MM.1S (cell line): ENCODE measurements around the gene SIPA1L2.
"Not testable (repeated sequence)": the region's sequence is repeated elsewhere in the genome, so short reads cannot be mapped to it uniquely, and the experiment has no call there.

Experiments used
- DNase-seq: peaks from one replicate; pipeline ENCODE4 v3.0.0-alpha.2; 2015
- H2AFZ ChIP-seq: fragments of 300-600 bp; sonication (generic); 2 replicates; pipeline ENCODE4 v1.6.0; 2016; ENCODE audit warnings: antibody characterized with exemption, low read length
- H3F3A ChIP-seq: fragments of 300-600 bp; sonication (generic); 2 replicates; pipeline ENCODE4 v1.6.1; 2016; ENCODE audit warnings: mild to moderate bottlenecking, antibody characterized with exemption, low read length, moderate library complexity, mixed read lengths; ENCODE audit not compliant: insufficient read depth
- H3K27ac ChIP-seq: fragments of 300-600 bp; sonication (generic); 2 replicates; pipeline ENCODE4 v1.5.1; 2016; ENCODE audit warnings: mild to moderate bottlenecking, low read length
- H3K27me3 ChIP-seq: fragments of 300-600 bp; sonication (generic); replicated peaks from 2 replicates; pipeline ENCODE4 v1.6.0; 2016; ENCODE audit warnings: low read length; ENCODE audit not compliant: insufficient read depth
- H3K36me3 ChIP-seq: fragments of 300-600 bp; sonication (generic); replicated peaks from 2 replicates; pipeline ENCODE4 v1.6.1; 2016; ENCODE audit warnings: mild to moderate bottlenecking, low read length, mixed read lengths; ENCODE audit not compliant: insufficient read depth
- H3K4me1 ChIP-seq: fragments of 300-600 bp; sonication (generic); 2 replicates; pipeline ENCODE4 v1.6.1; 2016; ENCODE audit warnings: low read length, mixed read lengths
- H3K4me2 ChIP-seq: fragments of 300-600 bp; sonication (generic); 2 replicates; pipeline ENCODE4 v1.6.0; 2016; ENCODE audit warnings: low read depth, low read length
- H3K4me3 ChIP-seq: fragments of 300-600 bp; sonication (generic); 2 replicates; pipeline ENCODE4 v1.5.1; 2016; ENCODE audit warnings: low read length, mixed read lengths
- H3K79me2 ChIP-seq: fragments of 300-600 bp; sonication (generic); 2 replicates; pipeline ENCODE4 v1.6.1; 2016; ENCODE audit warnings: mixed run types, low read length, mixed read lengths
- H3K9ac ChIP-seq: fragments of 300-600 bp; sonication (generic); 2 replicates; pipeline ENCODE4 v1.6.1; 2016; ENCODE audit warnings: low read length, mixed read lengths
- H3K9me2 ChIP-seq: fragments of 300-600 bp; sonication (generic); replicated peaks from 2 replicates; pipeline ENCODE4 v1.6.1; 2016; ENCODE audit warnings: mild to moderate bottlenecking, low read length, mixed read lengths; ENCODE audit not compliant: insufficient read depth
- H3K9me3 ChIP-seq: fragments of 300-600 bp; sonication (generic); replicated peaks from 2 replicates; pipeline ENCODE4 v1.6.1; 2016; ENCODE audit warnings: mild to moderate bottlenecking, low read length, mixed read lengths; ENCODE audit not compliant: insufficient read depth
- H4K20me1 ChIP-seq: fragments of 300-600 bp; sonication (generic); 2 replicates; pipeline ENCODE4 v1.6.1; 2016; ENCODE audit warnings: mild to moderate bottlenecking, low read length, moderate library complexity, mixed read lengths; ENCODE audit not compliant: insufficient read depth
- CTCF ChIP-seq: fragments of 300-600 bp; sonication (generic); IDR thresholded peaks from 2 replicates; pipeline ENCODE4 v1.5.1; 2016; ENCODE audit warnings: antibody characterized with exemption, low read length, mixed read lengths
- EZH2 ChIP-seq: fragments of 300-600 bp; sonication (generic); optimal IDR thresholded peaks from 2 replicates; pipeline ENCODE3; 2017; ENCODE audit warnings: low read depth, mild to moderate bottlenecking, antibody characterized with exemption, low read length, mixed read lengths
- EZH2phosphoT487 ChIP-seq: fragments of 300-600 bp; sonication (generic); IDR thresholded peaks from 2 replicates; pipeline ENCODE4 v1.6.1; 2018; ENCODE audit warnings: antibody characterized with exemption, low read length

The SIPA1L2 gene

DNA sequence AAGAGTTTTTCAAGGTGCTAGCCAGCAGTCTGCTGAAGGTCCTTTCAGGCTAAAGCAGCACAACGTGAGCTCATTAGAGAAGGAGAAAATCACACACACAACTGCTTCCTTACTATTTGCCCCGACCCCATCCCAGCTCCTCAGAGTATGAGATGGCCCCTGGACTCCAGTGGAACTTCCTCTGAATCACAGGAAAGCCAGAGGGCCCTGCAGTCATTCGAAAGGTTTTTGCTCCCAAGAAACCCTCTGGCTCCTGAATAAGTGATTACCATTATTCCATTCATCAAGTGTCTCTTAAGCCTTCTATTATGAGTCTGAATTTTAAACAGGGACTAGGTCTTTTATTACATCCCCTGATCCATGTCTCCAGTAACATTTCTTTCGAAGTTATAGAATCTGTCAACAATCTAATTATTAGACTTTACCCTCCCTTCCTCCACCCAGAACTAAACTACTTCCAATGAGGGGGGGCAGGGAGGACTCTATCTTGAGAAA, 14.6 kb downstream of the SIPA1L2 start:
- H4K20me1 ChIP-seq: no peaks in the 10 kb centered on the region
- no peak for DNase-seq
- H3F3A ChIP-seq: no peaks in the 10 kb centered on the region
- H3K79me2 ChIP-seq: no peaks in the 10 kb centered on the region
- no peaks in the 10 kb centered on the region for H3K9me3 ChIP-seq
- no peak overlapping the region for H2AFZ ChIP-seq
- H3K4me1 ChIP-seq: no peaks in the 10 kb centered on the region
- no peak overlapping the region for H3K9ac ChIP-seq
- no peaks in the 10 kb centered on the region for H3K36me3 ChIP-seq
- no peaks in the 10 kb centered on the region for H3K27me3 ChIP-seq
- H3K4me3 ChIP-seq: no peak overlapping the region
- H3K4me2 ChIP-seq: no peak overlapping the region
- no peak overlapping the region for H3K27ac ChIP-seq
- TF ChIP-seq EZH2 (no peak), EZH2phosphoT487 (no peak), CTCF (no peak)
- no peaks in the 10 kb centered on the region for H3K9me2 ChIP-seq

- no peak overlapping the region for H3K4me2 ChIP-seq
- TF ChIP-seq EZH2phosphoT487 (no peak), EZH2 (no peak), CTCF (no peak)
- DNase-seq: no peak
- no peaks in the 10 kb centered on the region for H3K9me3 ChIP-seq
- no peak overlapping the region for H3K9ac ChIP-seq
- H3K27me3 ChIP-seq: no peaks in the 10 kb centered on the region
- H3K27ac ChIP-seq: no peak overlapping the region
- no peak overlapping the region for H2AFZ ChIP-seq
- no peaks in the 10 kb centered on the region for H3K36me3 ChIP-seq
- H3K4me3 ChIP-seq: no peak overlapping the region
- H3F3A ChIP-seq: no peaks in the 10 kb centered on the region
- H3K79me2 ChIP-seq: no peaks in the 10 kb centered on the region
- H3K9me2 ChIP-seq: no peaks in the 10 kb centered on the region
- H3K4me1 ChIP-seq: no peaks in the 10 kb centered on the region
- no peaks in the 10 kb centered on the region for H4K20me1 ChIP-seq
Observed at GRCh38 chr1:232614811-232615210, 15.1 kb downstream of the SIPA1L2 start.

GRCh38 chr1:232613752-232614381, 16.1 kb downstream of the SIPA1L2 start:
- Histone ChIP-seq H3K27me3 (no peaks in the 10 kb centered on the region), H3K4me1 (no peaks in the 10 kb centered on the region), H3K79me2 (no peaks in the 10 kb centered on the region), H3K9me3 (no peaks in the 10 kb centered on the region), H3K4me3 (no peak overlapping the region), H3K27ac (no peak overlapping the region), H3K36me3 (no peaks in the 10 kb centered on the region), H3K9ac (no peak overlapping the region), H2AFZ (no peak overlapping the region), H4K20me1 (no peaks in the 10 kb centered on the region), H3F3A (no peaks in the 10 kb centered on the region), H3K9me2 (no peaks in the 10 kb centered on the region), H3K4me2 (no peak overlapping the region)
- TF ChIP-seq EZH2 (no peak), CTCF (no peak), EZH2phosphoT487 (no peak)
- no peak for DNase-seq

DNA sequence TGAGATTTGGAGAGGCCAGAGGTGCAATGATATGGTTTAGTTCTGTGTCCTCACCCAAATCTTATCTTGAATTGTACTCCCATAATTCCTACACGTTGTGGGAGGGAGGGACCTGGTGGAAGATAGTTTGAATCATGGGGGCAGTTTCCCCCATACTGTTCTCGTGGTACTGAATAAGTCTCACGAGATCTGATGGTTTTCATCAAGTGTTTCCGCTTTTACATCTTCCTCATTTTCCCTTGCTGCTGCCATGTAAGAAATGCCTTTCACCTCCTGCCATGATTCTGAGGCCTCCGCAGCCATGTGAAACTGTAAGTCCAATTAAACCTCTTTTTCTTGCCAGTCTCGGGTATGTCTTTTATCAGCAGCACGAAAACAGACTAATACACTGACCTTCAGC, 17.1 kb downstream of the SIPA1L2 start:
- not testable (repeated sequence) for H3K27me3 ChIP-seq, H3K36me3 ChIP-seq, DNase-seq, H3K9me2 ChIP-seq, H3K4me3 ChIP-seq, H3F3A ChIP-seq, H3K79me2 ChIP-seq, H3K4me2 ChIP-seq, H3K9ac ChIP-seq, H2AFZ ChIP-seq, H3K4me1 ChIP-seq, H3K27ac ChIP-seq, H4K20me1 ChIP-seq, H3K9me3 ChIP-seq
